SK-N-SH (cell line): Measurements from ENCODE around the gene PRIM2. TPM values are rescaled to one million over a fixed set of nuclear protein-coding genes. Genes with fewer than 3 reads are reported as not detected.

ENCODE experiments used
- CTCF ChIA-PET: fragments of 300-600, 350-600 bp; formaldehyde crosslinking; extraction: SDS; loops from one replicate; lab custom pipeline; 2021; lab: Yijun Ruan, JAX
- POLR2A ChIA-PET: fragments of 350-600 bp; sonication (Branson Sonifier 250); formaldehyde crosslinking; extraction: SDS; loops from one replicate; lab custom pipeline; 2020; ENCODE audit warnings: antibody characterized with exemption, inconsistent platforms; lab: Yijun Ruan, JAX
- DNase-seq: peaks from one replicate; pipeline ENCODE4 v3.0.0; 2012
- H2AFZ ChIP-seq: fragments of 200-600 bp; sonication (generic); 2 replicates; pipeline ENCODE4 v1.8.1; 2016; ENCODE audit warnings: antibody characterized with exemption, mild to moderate bottlenecking, low read depth
- H3F3A ChIP-seq: fragments of 200-600 bp; sonication (generic); replicated peaks from 2 replicates; pipeline ENCODE3; 2016; ENCODE audit warnings: antibody characterized with exemption, mild to moderate bottlenecking; ENCODE audit not compliant: insufficient read depth
- H3K27ac ChIP-seq, 2 experiments: fragments of 200-500 bp in 1 of 2; fragments of 200-600 bp in 1 of 2; sonication (Bioruptor generic) in 1 of 2; sonication (generic), shearing (Covaris generic) in 1 of 2; 2 replicates each; pipeline versions ENCODE4 v1.5.1 to v1.6.1; 2014 to 2016; ENCODE audit warnings: low read depth in 2 of 2, inconsistent platforms in 1 of 2, low read length in 1 of 2, mild to moderate bottlenecking in 1 of 2, mixed read lengths in 1 of 2
- H3K27me3 ChIP-seq: fragments of 200-600 bp; sonication (generic), shearing (Covaris generic); 2 replicates; pipeline ENCODE4 v1.6.1; 2016; ENCODE audit warnings: mixed run types; ENCODE audit not compliant: insufficient read depth
- H3K36me3 ChIP-seq, 2 experiments: fragments of 200-500 bp in 1 of 2; fragments of 200-600 bp in 1 of 2; sonication (Bioruptor generic) in 1 of 2; sonication (generic) in 1 of 2; replicated peaks in 1 of 2; 2 replicates each; pipeline versions ENCODE3 to v1.5.1; 2014 to 2016; ENCODE audit warnings: low read length in 1 of 2, mild to moderate bottlenecking in 1 of 2; ENCODE audit not compliant: insufficient read depth in 2 of 2, control insufficient read depth in 1 of 2
- H3K4me1 ChIP-seq, 2 experiments: fragments of 200-500 bp in 1 of 2; fragments of 200-600 bp in 1 of 2; sonication (Bioruptor generic) in 1 of 2; sonication (generic), shearing (Covaris generic) in 1 of 2; 2 replicates each; pipeline versions ENCODE4 v1.5.1 to v1.6.1; 2014 to 2016; ENCODE audit warnings: low read depth in 1 of 2, low read length in 1 of 2, mixed run types in 1 of 2; ENCODE audit not compliant: insufficient read depth in 2 of 2, control insufficient read depth in 1 of 2
- H3K4me2 ChIP-seq: fragments of 200-600 bp; sonication (generic), shearing (Covaris generic); 2 replicates; pipeline ENCODE4 v1.6.1; 2017; ENCODE audit warnings: mixed run types
- H3K4me3 ChIP-seq, 2 experiments: fragments of 200-500 bp in 1 of 2; fragments of 200-600 bp in 1 of 2; sonication (Bioruptor generic) in 1 of 2; sonication (generic), shearing (Covaris generic) in 1 of 2; 2 replicates each; pipeline versions ENCODE4 v1.5.1 to v1.8.1; 2014 to 2016; ENCODE audit warnings: low read depth in 2 of 2, inconsistent platforms in 1 of 2, low read length in 1 of 2, mild to moderate bottlenecking in 1 of 2, mixed read lengths in 1 of 2, moderate library complexity in 1 of 2
- H3K79me2 ChIP-seq: fragments of 200-600 bp; sonication (generic); 2 replicates; pipeline ENCODE4 v1.8.1; 2017; ENCODE audit warnings: mild to moderate bottlenecking; ENCODE audit not compliant: insufficient read depth
- H3K9ac ChIP-seq: fragments of 200-600 bp; sonication (generic); 2 replicates; pipeline ENCODE4 v1.6.1; 2017; ENCODE audit warnings: mixed run types
- H3K9me2 ChIP-seq: fragments of 200-600 bp; sonication (generic); 2 replicates; pipeline ENCODE4 v1.6.1; 2017; ENCODE audit warnings: mixed run types
- H3K9me3 ChIP-seq: fragments of 200-600 bp; sonication (generic); 2 replicates; pipeline ENCODE4 v1.6.1; 2017; ENCODE audit warnings: mixed run types, mild to moderate bottlenecking, moderate library complexity
- H4K20me1 ChIP-seq: fragments of 200-600 bp; sonication (generic); 2 replicates; pipeline ENCODE4 v1.6.1; 2017; ENCODE audit warnings: mild to moderate bottlenecking, mixed run types; ENCODE audit not compliant: insufficient read depth
- CTCF ChIP-seq: fragments of 200-600 bp; sonication (generic); IDR thresholded peaks from 2 replicates; pipeline ENCODE4 v1.6.1; 2017; ENCODE audit warnings: antibody characterized with exemption, mild to moderate bottlenecking, moderate library complexity
- ELF1 ChIP-seq: IDR thresholded peaks from 2 replicates; pipeline ENCODE4 v1.4.0; 2012
- EP300 ChIP-seq, 2 experiments: IDR thresholded peaks; 2 replicates each; pipeline versions ENCODE4 v1.4.0 to v1.6.1; 2012; ENCODE audit warnings: borderline replicate concordance in 1 of 2, low read depth in 1 of 2, low read length in 1 of 2
- FOSL2 ChIP-seq: IDR thresholded peaks from 2 replicates; pipeline ENCODE4 v1.4.0; 2012; ENCODE audit warnings: low read depth, mild to moderate bottlenecking, moderate library complexity, borderline replicate concordance
- FOXJ3 ChIP-seq: sonication (generic); formaldehyde crosslinking; IDR thresholded peaks from 2 replicates; pipeline ENCODE4 v1.5.1; 2020; ENCODE audit warnings: mild to moderate bottlenecking, missing genetic modification reagents
- GATA2 ChIP-seq: sonication (generic); formaldehyde crosslinking; IDR thresholded peaks from 2 replicates; pipeline ENCODE4 v1.5.0; 2020; ENCODE audit warnings: mild to moderate bottlenecking, missing genetic modification reagents
- JUND ChIP-seq: IDR thresholded peaks from 2 replicates; pipeline ENCODE4 v1.4.0; 2012
- MAX ChIP-seq: IDR thresholded peaks from 2 replicates; pipeline ENCODE4 v1.4.0; 2012; ENCODE audit warnings: low read depth
- NFIC ChIP-seq: IDR thresholded peaks from 2 replicates; pipeline ENCODE4 v1.4.0; 2012; ENCODE audit warnings: borderline replicate concordance
- POLR2AphosphoS5 ChIP-seq: IDR thresholded peaks from 2 replicates; pipeline ENCODE4 v1.6.1; 2012; ENCODE audit warnings: low read depth, low read length
- RAD21 ChIP-seq: IDR thresholded peaks from 2 replicates; pipeline ENCODE4 v1.6.1; 2012; ENCODE audit warnings: mild to moderate bottlenecking, low read length
- RCOR1 ChIP-seq: fragments of 150-350 bp; IDR thresholded peaks from 2 replicates; pipeline ENCODE4 v1.6.1; 2017; ENCODE audit warnings: antibody characterized with exemption, low read length
- REST ChIP-seq: IDR thresholded peaks from 2 replicates; pipeline ENCODE4 v1.6.1; 2012; ENCODE audit warnings: mild to moderate bottlenecking, low read depth, low read length, moderate library complexity
- RFX5 ChIP-seq: IDR thresholded peaks from 2 replicates; pipeline ENCODE4 v1.6.1; 2012; ENCODE audit warnings: mild to moderate bottlenecking, improper control_type of control experiment, low read length
- RXRA ChIP-seq: IDR thresholded peaks from 2 replicates; pipeline ENCODE4 v1.4.0; 2012; ENCODE audit warnings: low read depth, mild to moderate bottlenecking, borderline replicate concordance
- SIN3A ChIP-seq: IDR thresholded peaks from 2 replicates; pipeline ENCODE4 v1.6.1; 2012; ENCODE audit warnings: low read depth, mild to moderate bottlenecking, low read length, moderate library complexity, borderline replicate concordance
- SMC3 ChIP-seq: IDR thresholded peaks from 2 replicates; pipeline ENCODE4 v1.6.1; 2012; ENCODE audit warnings: low read depth, low read length, improper control_type of control experiment
- TCF12 ChIP-seq: IDR thresholded peaks from 2 replicates; pipeline ENCODE4 v1.4.0; 2012
- TEAD4 ChIP-seq: IDR thresholded peaks from 2 replicates; pipeline ENCODE4 v1.4.0; 2012; ENCODE audit warnings: mild to moderate bottlenecking, borderline replicate concordance; ENCODE audit not compliant: insufficient read depth
- USF1 ChIP-seq: IDR thresholded peaks from 2 replicates; pipeline ENCODE4 v1.4.0; 2012; ENCODE audit warnings: low read depth, borderline replicate concordance
- ZBTB33 ChIP-seq: IDR thresholded peaks from 2 replicates; pipeline ENCODE4 v1.4.0; 2012; ENCODE audit warnings: low read depth, borderline replicate concordance
- WGBS: methylation state at CpG from one replicate; pipeline ENCODE4 v1.1.6; 2017; ENCODE audit warnings: low lambda C conversion rate; 5-methylcytosine and 5-hydroxymethylcytosine counted together
- polyA plus RNA-seq, 3 experiments: library from polyadenylated mRNA; depleted of rRNA; stranded (reverse); fragments of >200 nt; gene quantifications; 2 replicates each; pipeline ENCODE4 v1.2.3, GENCODE V29; 2012

The PRIM2 gene
- polyA plus RNA-seq, 1 of the 3 experiments (the other 2 are of a cell fraction) = 14.1 TPM

- Histone ChIP-seq H3K4me2 (no peak overlapping the region), H4K20me1 (no peaks in the 10 kb centered on the region), H3K9me2 (no peaks in the 10 kb centered on the region), H3K27me3 (no peaks in the 10 kb centered on the region), H3K4me1 (no peaks in the 10 kb centered on the region), H3F3A (peaks cover 7% of the 10 kb centered on the region), H3K79me2 (no peaks in the 10 kb centered on the region), H3K27ac (peak overlapping the region; percentile 18 to 40; a peak in 2 of 4 replicates), H3K9ac (no peak overlapping the region), H3K36me3 (no peaks in the 10 kb centered on the region), H3K9me3 (no peaks in the 10 kb centered on the region), H3K4me3 (no peak overlapping the region), H2AFZ (no peak overlapping the region)
- POLR2A ChIA-PET = no interaction called here
- CTCF ChIA-PET = no interaction called here
- no peak for DNase-seq
- TF ChIP-seq ELF1 (no peak), CTCF (no peak), GATA2 (CRISPR knock-in tag) (no peak), MAX (no peak), RXRA (no peak), SMC3 (no peak), NFIC (no peak), TEAD4 (no peak), POLR2AphosphoS5 (no peak), EP300 (IDR thresholded peaks at IDR 0.05; ENCODE audit: borderline replicate concordance in 1 of 2, low read depth in 1 of 2, low read length in 1 of 2) (peak in 1 of 2 experiments; percentile 32; a peak in 1 of 4 replicates), JUND (0 out of 2 replicates have a peak, but pooled peaks have one; percentile 6), TCF12 (peak; percentile 74), RFX5 (no peak), FOSL2 (no peak)
- WGBS = 14% methylated on average over 1 of the region's 1 CpG
These were observed 19.9 kb upstream of the PRIM2 start for GRCh38 chr6:57297505-57297904.

- Histone ChIP-seq H3F3A (peaks cover 7% of the 10 kb centered on the region), H3K4me3 (no peak overlapping the region), H3K79me2 (no peaks in the 10 kb centered on the region), H3K27ac (no peak overlapping the region), H3K4me2 (no peak overlapping the region), H3K9me3 (no peaks in the 10 kb centered on the region), H3K27me3 (no peaks in the 10 kb centered on the region), H3K36me3 (no peaks in the 10 kb centered on the region), H4K20me1 (no peaks in the 10 kb centered on the region), H3K9ac (no peak overlapping the region), H3K9me2 (no peaks in the 10 kb centered on the region), H3K4me1 (peaks cover 0 to 2% of the 10 kb centered on the region in 2 experiments; a peak in 2 of 4 replicates), H2AFZ (peak overlapping the region; percentile 27; the same call in 1 of the 2 replicates)
- ChIA-PET CTCF (no interaction called here), POLR2A (no interaction called here)
- WGBS = 83% methylated on average over 2 of the region's 2 CpGs
- DNase-seq = no peak
- TF ChIP-seq TEAD4 (no peak), NFIC (no peak), RAD21 (no peak), RCOR1 (no peak), JUND (no peak), FOXJ3 (CRISPR knock-in tag) (no peak), SIN3A (no peak), ZBTB33 (no peak), REST (no peak), USF1 (no peak), POLR2AphosphoS5 (no peak), RXRA (no peak)
These were observed 18.7 kb upstream of the PRIM2 start for GRCh38 chr6:57298741-57299140.
